Measurements from ENCODE around the gene GGT5. TPM values are rescaled to one million over a fixed set of nuclear protein-coding genes. Genes with fewer than 3 reads are reported as not detected.

The GGT5 gene
- total and polyA plus RNA-seq, 2 of the 13 experiments (the other 11 are each of a cell fraction or from before 2014, with no cell fraction given) = 0.69 to 3.1 TPM

DNA sequence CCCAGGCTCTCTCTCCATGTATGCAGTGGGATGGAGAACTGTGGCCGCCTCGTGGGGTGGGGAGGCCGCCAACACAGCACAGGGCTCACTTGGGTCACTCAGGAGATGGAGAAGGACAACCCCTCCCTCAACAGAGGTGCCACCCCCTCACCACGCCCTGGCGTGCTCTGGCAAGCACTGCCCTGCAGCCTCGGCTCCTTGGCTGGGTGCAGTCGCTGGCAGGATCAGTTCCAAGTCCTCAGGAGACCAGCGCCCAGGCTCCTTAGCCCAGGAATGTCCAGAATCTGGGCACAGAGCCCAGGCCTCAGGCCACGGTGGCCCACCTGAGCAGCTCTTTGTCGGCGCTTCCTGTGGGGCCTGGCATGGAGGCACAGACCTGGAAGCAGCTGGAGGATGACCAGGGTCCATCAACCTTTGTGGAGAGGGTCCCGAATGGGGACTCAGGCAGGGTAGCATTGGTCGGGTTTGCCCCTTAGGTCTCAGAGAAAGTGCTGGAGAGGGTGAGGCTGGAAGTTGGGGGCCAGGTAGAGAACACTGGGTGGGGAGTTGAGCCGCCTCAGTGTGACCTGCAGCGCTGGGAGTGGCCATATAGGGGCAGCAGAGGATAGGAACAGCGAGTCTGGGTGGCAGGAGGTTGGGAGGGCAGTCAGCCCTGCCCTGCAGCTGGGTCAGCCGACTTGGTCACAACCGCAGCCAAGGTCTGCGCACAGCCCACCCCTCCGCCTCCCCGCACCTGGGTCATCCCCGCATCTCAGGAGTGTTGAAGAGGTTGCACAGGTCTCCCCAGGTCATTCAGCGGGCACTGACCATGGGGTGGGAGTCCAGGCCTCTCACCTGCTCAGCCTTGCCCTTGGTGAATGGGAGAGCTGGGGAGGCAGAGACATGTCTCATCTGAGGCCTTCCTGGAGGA is 55.4 kb downstream of the GGT5 start (continued):
- TF ChIP-seq ZNF407 (CRISPR knock-in tag; IDR thresholded peaks at IDR 0.05; ENCODE audit: not compliant biosample characterization) (no peak), ZBTB7B (CRISPR knock-in tag; IDR thresholded peaks at IDR 0.05) (no peak), ATF3 (CRISPR knock-in tag; IDR thresholded peaks at IDR 0.05) (no peak), ZBTB4 (CRISPR knock-in tag; IDR thresholded peaks at IDR 0.05; ENCODE audit: borderline replicate concordance) (no peak), SP2 (CRISPR knock-in tag; IDR thresholded peaks at IDR 0.05) (no peak), ZNF580 (CRISPR knock-in tag; IDR thresholded peaks at IDR 0.05; ENCODE audit: borderline replicate concordance, low read depth) (no peak), ZNF296 (CRISPR knock-in tag; conservative IDR thresholded peaks at IDR 0.05) (no peak), USF2 (IDR thresholded peaks at IDR 0.05; ENCODE audit: low read depth, low read length) (no peak), USF2 (CRISPR knock-in tag; IDR thresholded peaks at IDR 0.05; ENCODE audit: borderline replicate concordance) (no peak), ZNF75D (CRISPR knock-in tag; IDR thresholded peaks at IDR 0.05; ENCODE audit: borderline replicate concordance) (no peak), MAX (IDR thresholded peaks at IDR 0.05) (peak; percentile 10; the same call in 1 of the 2 replicates)
- TF ChIP-seq, protein P1, sequence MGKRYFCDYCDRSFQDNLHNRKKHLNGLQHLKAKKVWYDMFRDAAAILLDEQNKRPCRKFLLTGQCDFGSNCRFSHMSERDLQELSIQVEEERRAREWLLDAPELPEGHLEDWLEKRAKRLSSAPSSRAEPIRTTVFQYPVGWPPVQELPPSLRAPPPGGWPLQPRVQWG (CRISPR knock-in tag; IDR thresholded peaks at IDR 0.05; ENCODE audit: borderline replicate concordance, low read depth) = no peak

All from HepG2 (cell line).